Psoas muscle (tissue), 8 donors: ENCODE data around the gene PTPN3. TPM values are rescaled to one million over a fixed set of nuclear protein-coding genes. Genes with fewer than 3 reads are reported as not detected.

Source experiments
- ATAC-seq, 4 donors: fragments of 200-7000 bp; cut with Tn5 transposase; one replicate each; pipeline ENCODE4 v1.9.1; 2020; ENCODE audit warnings: moderate library complexity in 3 of 4, mild to moderate bottlenecking in 2 of 4
- DNase-seq, 2 donors: peaks; one replicate each; pipeline ENCODE4 v3.0.0-alpha.2; 2020
- H3K27ac ChIP-seq: fragments of 200-600 bp; one replicate; pipeline ENCODE4 v1.8.0; 2022
- H3K27me3 ChIP-seq, 3 donors: fragments of 200-600 bp in 1 of 3; one replicate each; pipeline versions ENCODE4 v1.6.1 to v1.8.0; 2013 to 2022; ENCODE audit warnings: low read length in 2 of 3, mild to moderate bottlenecking in 2 of 3, moderate library complexity in 1 of 3; ENCODE audit not compliant: insufficient read depth in 3 of 3
- H3K36me3 ChIP-seq, 2 donors: fragments of 200-600 bp in 1 of 2; one replicate each; pipeline versions ENCODE4 v1.6.1 to v1.8.0; 2013 to 2022; ENCODE audit warnings: low read depth in 1 of 2, mild to moderate bottlenecking in 1 of 2, moderate library complexity in 1 of 2; ENCODE audit not compliant: insufficient read depth in 1 of 2
- H3K4me1 ChIP-seq: fragments of 200-600 bp; one replicate; pipeline ENCODE4 v1.8.0; 2022
- H3K4me3 ChIP-seq: fragments of 200-600 bp; one replicate; pipeline ENCODE4 v1.8.0; 2022; ENCODE audit warnings: mild to moderate bottlenecking
- H3K9me3 ChIP-seq: fragments of 200-600 bp; one replicate; pipeline ENCODE4 v1.8.0; 2022
- CTCF ChIP-seq: fragments of 200-600 bp; IDR thresholded peaks from one replicate; pipeline ENCODE4 v1.8.0; 2022; ENCODE audit warnings: antibody characterized with exemption
- WGBS, 3 donors: extraction: QIAGEN DNeasy Blood & Tissue Kit; methylation state at CpG; one replicate each; pipeline versions ENCODE4 v1.1.6 to v1.1.7; 2013; 5-methylcytosine and 5-hydroxymethylcytosine counted together
- intact Hi-C, 2 donors: fragments of 100-400 bp; cut with DNase I; formaldehyde crosslinking; loops; one replicate each; pipeline versions ENCODE4 v1.11.0 to v1.14.2; 2022
- polyA plus RNA-seq, 3 donors: library from polyadenylated mRNA; stranded (reverse); fragments of 200-250 nt; gene quantifications; one replicate each; pipeline ENCODE4 v1.2.3, GENCODE V29; 2013
- total RNA-seq, 4 donors: library from RNA; stranded (reverse); fragmentation: NEBNext Ultra II Directional in 2 of 4; extraction: Animal tissue kit (Norgen Biotek cat#: 25700) in 2 of 4; gene quantifications; one replicate each; pipeline versions ENCODE4 v1.2.1 to v1.2.4, GENCODE V29; 2021 to 2023
- donor health status: healthy with polysubstance abuse.
- donor health status: DM: no; HTN: no; CAD: no; lungs with moderate emphysema.
- donor health status: Bipolar disorder and iron deficiency.
- donor health status: healthy.
- donor health status: DM: yes; HTN: yes; CAD: no.
- donor health status: DM: no; HTN: no; CAD: no.
- donor health status: DM: no; HTN: no; CAD: no.
- donor health status: DM: yes; HTN: yes; CAD: no.

PTPN3 gene
- total and polyA plus RNA-seq, 7 donors, result 8.8 to 130 (median 46.5) TPM

GRCh38 chr9:109328978-109329637, 169.0 kb downstream of the PTPN3 start:
- 27 to 35% (median 30%) methylated on average over 10 to 12 of the region's 12 CpGs for WGBS, 3 donors
- peak; percentile 61 to 89 (median 79) for ATAC-seq
- Histone ChIP-seq H3K4me1 (no peaks in the 10 kb centered on the region), H3K27me3 (peaks cover 0 to 4% (median 0%) of the 10 kb centered on the region in 3 donors), H3K36me3 (no peaks in the 10 kb centered on the region), H3K9me3 (no peaks in the 10 kb centered on the region), H3K4me3 (no peak overlapping the region), H3K27ac (no peak overlapping the region)
- peak; percentile 52 to 66 for DNase-seq
- TF ChIP-seq CTCF, result no peak
- intact Hi-C loops, result no loop called here

Other genes starting within 250 kb of the PTPN3 start
- gene EPB41L4B, start 177.2 kb downstream of the PTPN3 start, total RNA-seq, result 1 to 10 TPM in 3 of 4 donors, under 1 TPM in 1; 0.54 to 4.6 (median 1.7) TPM
- 1 to 10 TPM in 2 of 3 donors, under 1 TPM in 1; 0.33 to 2.6 (median 1.8) TPM for gene EPB41L4B, start 177.2 kb downstream of the PTPN3 start, polyA plus RNA-seq